GM10248 (cell line): Measurements from ENCODE around the gene APOOL.
"Not testable (repeated sequence)": the region's sequence is repeated elsewhere in the genome, so short reads cannot be mapped to it uniquely, and the experiment has no call there.

Experiments
- CTCF ChIA-PET: fragments of 300-600 bp; sonication (Branson Sonifier 250); formaldehyde crosslinking; extraction: SDS; loops from one replicate; lab custom pipeline; 2021; ENCODE audit warnings: antibody characterized with exemption; lab: Yijun Ruan, JAX
- POLR2A ChIA-PET: fragments of 350-650 bp; sonication (Branson Sonifier 250); formaldehyde crosslinking; extraction: SDS; loops from one replicate; lab custom pipeline; 2020; ENCODE audit warnings: antibody characterized with exemption; lab: Yijun Ruan, JAX
- DNase-seq: peaks from one replicate; pipeline ENCODE4 v3.0.0; 2012; ENCODE audit errors: extremely low spot score
- CTCF ChIP-seq: IDR thresholded peaks from 2 replicates; pipeline ENCODE4 v1.5.1; 2012; ENCODE audit warnings: mild to moderate bottlenecking, low read depth; ENCODE audit errors: extremely low read depth, missing control alignments, control extremely low read depth

Gene APOOL

GRCh38 chrX:85052636-85053343, 49.1 kb downstream of the APOOL start:
- no peak for TF ChIP-seq CTCF
- DNase-seq = no peak
- ChIA-PET CTCF (interaction anchor here (0.9 to 2.3 kb wide), 11 partner anchors 8 to 1007 kb away, joined by 3 to 12 read pairs (median 4); no protein-coding TSS in a partner anchor), POLR2A (no interaction called here)

GRCh38 chrX:85065512-85066198, 62.0 kb downstream of the APOOL start:
- DNase-seq = no peak
- CTCF ChIA-PET = interaction anchor here (1.8 to 2.4 kb wide), 3 partner anchors 10 to 13 kb away, joined by 5 to 6 read pairs (median 6); no protein-coding TSS in a partner anchor
- no peak for TF ChIP-seq CTCF
- POLR2A ChIA-PET = no interaction called here

GRCh38 chrX:85077247-85077646, 73.6 kb downstream of the APOOL start:
- POLR2A ChIA-PET, CTCF ChIA-PET, DNase-seq: not testable (repeated sequence)

GRCh38 chrX:85084770-85085393, 81.2 kb downstream of the APOOL start:
- peak; percentile 39 for DNase-seq
- TF ChIP-seq CTCF = peak; percentile 61
- ChIA-PET POLR2A (no interaction called here), CTCF (interaction anchor here (0.7 to 1.8 kb wide), 7 partner anchors 10 to 34 kb away, joined by 3 to 11 read pairs (median 4); no protein-coding TSS in a partner anchor)

GRCh38 chrX:85089321-85089840, 85.7 kb downstream of the APOOL start:
- no peak for TF ChIP-seq CTCF
- no peak for DNase-seq
- ChIA-PET POLR2A (no interaction called here), CTCF (no interaction called here)

GRCh38 chrX:85107407-85107806, 103.7 kb downstream of the APOOL start:
- TF ChIP-seq CTCF = no peak
- DNase-seq = no peak
- CTCF ChIA-PET = no interaction called here
- POLR2A ChIA-PET = no interaction called here
